Central memory CD8-positive, alpha-beta T cell (primary cell): ENCODE results near the gene STRAP.

ENCODE experiments used
- ATAC-seq: fragments of 150-1000 bp; cut with Tn5 transposase; replicated peaks from 2 replicates; pipeline ENCODE4 v1.10.0; 2022; ENCODE audit warnings: mild to moderate bottlenecking, moderate FRiP score, moderate number of reproducible peaks; ENCODE audit not compliant: poor library complexity, severe bottlenecking; ENCODE audit errors: extremely low read depth
- DNase-seq, 2 donors: peaks; one replicate each; pipeline ENCODE4 v3.0.0; 2021; ENCODE audit warnings: low spot score in 2 of 2
- H3K27ac Mint-ChIP-seq: one replicate; pipeline ENCODE4 v1.8.0; 2022; ENCODE audit warnings: low read depth, mild to moderate bottlenecking, moderate library complexity, mixed read lengths
- H3K27me3 Mint-ChIP-seq: one replicate; pipeline ENCODE4 v1.8.0; 2022; ENCODE audit warnings: mixed read lengths
- H3K36me3 Mint-ChIP-seq: one replicate; pipeline ENCODE4 v1.8.0; 2022; ENCODE audit warnings: mild to moderate bottlenecking, moderate library complexity, mixed read lengths; ENCODE audit not compliant: insufficient read depth
- H3K4me1 Mint-ChIP-seq: one replicate; pipeline ENCODE4 v1.8.0; 2022; ENCODE audit warnings: mixed read lengths
- H3K4me3 Mint-ChIP-seq: one replicate; pipeline ENCODE4 v1.8.0; 2022; ENCODE audit warnings: mild to moderate bottlenecking, moderate library complexity, mixed read lengths
- H3K9me3 Mint-ChIP-seq: one replicate; pipeline ENCODE4 v1.8.0; 2022; ENCODE audit warnings: mixed read lengths

Gene STRAP

GRCh38 chr12:15882118-15882971, at the start of gene STRAP:
STRAP (plus strand) TSS chr12:15882387; CDS start chr12:15882708, 321 bp downstream.
- ATAC-seq, result peak; percentile 95
- no peaks in the 10 kb centered on the region for H3K27me3 Mint-ChIP-seq
- H3K4me1 Mint-ChIP-seq, result peaks cover 44% of the 10 kb centered on the region
- peak within 1 kb of the TSS; percentile 81 for H3K4me3 Mint-ChIP-seq
- peak; percentile 95 to 96 for DNase-seq
- no peaks in the 10 kb centered on the region for H3K9me3 Mint-ChIP-seq
- H3K27ac Mint-ChIP-seq, result peak within 1 kb of the TSS; percentile 92
- peaks cover 29% of the 10 kb centered on the region for H3K36me3 Mint-ChIP-seq

GRCh38 chr12:15834575-15834974, 47.6 kb upstream of the STRAP start:
- Mint-ChIP-seq H3K27me3 (peaks cover 16% of the 10 kb centered on the region), H3K36me3 (peaks cover 1% of the 10 kb centered on the region), H3K27ac (no peak overlapping the region), H3K4me3 (no peak overlapping the region), H3K9me3 (no peaks in the 10 kb centered on the region), H3K4me1 (no peaks in the 10 kb centered on the region)
- no peak for DNase-seq
- no peak for ATAC-seq

GRCh38 chr12:15837141-15837790, 44.9 kb upstream of the STRAP start:
- peaks cover 29% of the 10 kb centered on the region for H3K27me3 Mint-ChIP-seq
- H3K4me3 Mint-ChIP-seq, result no peak overlapping the region
- DNase-seq, result no peak
- H3K36me3 Mint-ChIP-seq, result no peaks in the 10 kb centered on the region
- no peak overlapping the region for H3K27ac Mint-ChIP-seq
- no peaks in the 10 kb centered on the region for H3K9me3 Mint-ChIP-seq
- no peaks in the 10 kb centered on the region for H3K4me1 Mint-ChIP-seq
- no peak for ATAC-seq

GRCh38 chr12:15839041-15839440, 43.1 kb upstream of the STRAP start:
- no peak overlapping the region for H3K27ac Mint-ChIP-seq
- no peak overlapping the region for H3K4me3 Mint-ChIP-seq
- no peak for ATAC-seq
- no peaks in the 10 kb centered on the region for H3K4me1 Mint-ChIP-seq
- H3K9me3 Mint-ChIP-seq, result no peaks in the 10 kb centered on the region
- H3K36me3 Mint-ChIP-seq, result no peaks in the 10 kb centered on the region
- H3K27me3 Mint-ChIP-seq, result peaks cover 32% of the 10 kb centered on the region
- DNase-seq, result no peak

- H3K27me3 Mint-ChIP-seq, result peaks cover 38% of the 10 kb centered on the region
- no peak for DNase-seq
- no peak overlapping the region for H3K4me3 Mint-ChIP-seq
- ATAC-seq, result no peak
- no peaks in the 10 kb centered on the region for H3K4me1 Mint-ChIP-seq
- H3K9me3 Mint-ChIP-seq, result no peaks in the 10 kb centered on the region
- no peak overlapping the region for H3K27ac Mint-ChIP-seq
- H3K36me3 Mint-ChIP-seq, result no peaks in the 10 kb centered on the region
Measured at GRCh38 chr12:15839682-15840081, 42.5 kb upstream of the STRAP start.

GRCh38 chr12:15842108-15842507, 40.1 kb upstream of the STRAP start:
- peaks cover 37% of the 10 kb centered on the region for H3K27me3 Mint-ChIP-seq
- H3K36me3 Mint-ChIP-seq, result no peaks in the 10 kb centered on the region
- no peak for ATAC-seq
- H3K27ac Mint-ChIP-seq, result no peak overlapping the region
- H3K4me3 Mint-ChIP-seq, result no peak overlapping the region
- H3K9me3 Mint-ChIP-seq, result no peaks in the 10 kb centered on the region
- no peak for DNase-seq
- no peaks in the 10 kb centered on the region for H3K4me1 Mint-ChIP-seq

GRCh38 chr12:15846887-15847286, 35.3 kb upstream of the STRAP start:
- Mint-ChIP-seq H3K36me3 (no peaks in the 10 kb centered on the region), H3K27me3 (peaks cover 14% of the 10 kb centered on the region), H3K27ac (no peak overlapping the region), H3K4me1 (no peaks in the 10 kb centered on the region), H3K9me3 (no peaks in the 10 kb centered on the region), H3K4me3 (no peak overlapping the region)
- no peak for ATAC-seq
- no peak for DNase-seq

- ATAC-seq (no peak), DNase-seq (no peak)
- H3K27me3 Mint-ChIP-seq, result peaks cover 14% of the 10 kb centered on the region
- no peak overlapping the region for H3K27ac Mint-ChIP-seq
- no peaks in the 10 kb centered on the region for H3K36me3 Mint-ChIP-seq
- H3K4me1 Mint-ChIP-seq, result no peaks in the 10 kb centered on the region
- H3K4me3 Mint-ChIP-seq, result no peak overlapping the region
- no peaks in the 10 kb centered on the region for H3K9me3 Mint-ChIP-seq
Measured at GRCh38 chr12:15848606-15849005, 33.6 kb upstream of the STRAP start.

GRCh38 chr12:15851045-15851620, 31.1 kb upstream of the STRAP start:
- Mint-ChIP-seq H3K4me3 (no peak overlapping the region), H3K9me3 (no peaks in the 10 kb centered on the region), H3K27ac (no peak overlapping the region), H3K27me3 (no peaks in the 10 kb centered on the region), H3K36me3 (no peaks in the 10 kb centered on the region), H3K4me1 (no peaks in the 10 kb centered on the region)
- ATAC-seq (no peak), DNase-seq (no peak)

GRCh38 chr12:15851919-15852318, 30.3 kb upstream of the STRAP start:
- ATAC-seq (no peak), DNase-seq (no peak)
- Mint-ChIP-seq H3K9me3 (no peaks in the 10 kb centered on the region), H3K27ac (no peak overlapping the region), H3K27me3 (no peaks in the 10 kb centered on the region), H3K4me1 (no peaks in the 10 kb centered on the region), H3K36me3 (no peaks in the 10 kb centered on the region), H3K4me3 (no peak overlapping the region)

- Mint-ChIP-seq H3K27ac (no peak overlapping the region), H3K36me3 (no peaks in the 10 kb centered on the region), H3K4me3 (no peak overlapping the region), H3K9me3 (no peaks in the 10 kb centered on the region), H3K27me3 (peaks cover under 1% of the 10 kb centered on the region), H3K4me1 (no peaks in the 10 kb centered on the region)
- ATAC-seq, result no peak
- no peak for DNase-seq
Measured at GRCh38 chr12:15852383-15852782, 29.8 kb upstream of the STRAP start.

GRCh38 chr12:15853877-15854276, 28.3 kb upstream of the STRAP start:
- Mint-ChIP-seq H3K4me3 (no peak overlapping the region), H3K36me3 (no peaks in the 10 kb centered on the region), H3K27me3 (peaks cover 15% of the 10 kb centered on the region), H3K4me1 (no peaks in the 10 kb centered on the region), H3K27ac (no peak overlapping the region), H3K9me3 (no peaks in the 10 kb centered on the region)
- DNase-seq (no peak), ATAC-seq (no peak)

- Mint-ChIP-seq H3K27me3 (peaks cover 26% of the 10 kb centered on the region), H3K4me3 (no peak overlapping the region), H3K9me3 (no peaks in the 10 kb centered on the region), H3K36me3 (no peaks in the 10 kb centered on the region), H3K4me1 (no peaks in the 10 kb centered on the region), H3K27ac (no peak overlapping the region)
- no peak for ATAC-seq
- DNase-seq, result no peak
Measured at GRCh38 chr12:15854916-15855315, 27.3 kb upstream of the STRAP start.
